NCI-H82 (cell line): ENCODE results near the gene PLA2G4B.

Source experiments
- DNase-seq: peaks from one replicate; lab custom pipeline; 2025; lab: John Stamatoyannopoulos, UW

The PLA2G4B gene

GRCh38 chr15:41871175-41871905, 32.7 kb downstream of the PLA2G4B start:
- DNase-seq = no peak

- DNase-seq = no peak
Measured at GRCh38 chr15:41872166-41872747, 33.6 kb downstream of the PLA2G4B start.

- DNase-seq = no peak
Measured at GRCh38 chr15:41873711-41874110, 35.1 kb downstream of the PLA2G4B start.

- DNase-seq = no peak
Measured at GRCh38 chr15:41874736-41875135, 36.1 kb downstream of the PLA2G4B start.

GRCh38 chr15:41876007-41876406, 37.4 kb downstream of the PLA2G4B start:
- DNase-seq = no peak

- no peak for DNase-seq
Measured at GRCh38 chr15:41876689-41877088, 38.0 kb downstream of the PLA2G4B start.

GRCh38 chr15:41877631-41878354, 39.1 kb downstream of the PLA2G4B start:
- DNase-seq = no peak

GRCh38 chr15:41878355-41878699, 39.7 kb downstream of the PLA2G4B start:
- no peak for DNase-seq

- no peak for DNase-seq
Measured at GRCh38 chr15:41879321-41879845, 40.7 kb downstream of the PLA2G4B start.

GRCh38 chr15:41880156-41880877, 41.7 kb downstream of the PLA2G4B start:
- DNase-seq = no peak

- no peak for DNase-seq
Measured at GRCh38 chr15:41881086-41881485, 42.4 kb downstream of the PLA2G4B start.

- no peak for DNase-seq
Measured at GRCh38 chr15:41881550-41881919, 42.9 kb downstream of the PLA2G4B start.

- no peak for DNase-seq
Measured at GRCh38 chr15:41881920-41882688, 43.5 kb downstream of the PLA2G4B start.

GRCh38 chr15:41882689-41883483, 44.2 kb downstream of the PLA2G4B start:
- DNase-seq = no peak

- DNase-seq = no peak
Measured at GRCh38 chr15:41883484-41883825, 44.8 kb downstream of the PLA2G4B start.

- no peak for DNase-seq
Measured at GRCh38 chr15:41884458-41884857, 45.8 kb downstream of the PLA2G4B start.

GRCh38 chr15:41885321-41885720, 46.7 kb downstream of the PLA2G4B start:
- no peak for DNase-seq

GRCh38 chr15:41885841-41886240, 47.2 kb downstream of the PLA2G4B start:
- no peak for DNase-seq

GRCh38 chr15:41886741-41887140, 48.1 kb downstream of the PLA2G4B start:
- peak; percentile 95 for DNase-seq

GRCh38 chr15:41887161-41887560, 48.5 kb downstream of the PLA2G4B start:
- no peak for DNase-seq

- no peak for DNase-seq
Measured at GRCh38 chr15:41887893-41888292, 49.2 kb downstream of the PLA2G4B start.
